PC-3 (cell line): Measurements from ENCODE around the gene TMEM17.

Experiments used
- CTCF ChIP-seq: fragments of 300-600 bp; sonication (generic); conservative IDR thresholded peaks from 2 replicates; pipeline ENCODE4 v1.5.1; 2017; ENCODE audit warnings: antibody characterized with exemption, low read depth, mild to moderate bottlenecking, low read length
- EZH2 ChIP-seq: fragments of 300-600 bp; sonication (generic); IDR thresholded peaks from one replicate; pipeline ENCODE4 v1.6.1; 2017; ENCODE audit warnings: antibody characterized with exemption, mild to moderate bottlenecking, low read length; ENCODE audit not compliant: unreplicated experiment
- EZH2phosphoT487 ChIP-seq: fragments of 300-600 bp; sonication (generic); IDR thresholded peaks from 2 replicates; pipeline ENCODE4 v1.6.1; 2018; ENCODE audit warnings: mild to moderate bottlenecking, antibody characterized with exemption, low read length, borderline replicate concordance

- TF ChIP-seq EZH2 (no peak), CTCF (no peak), EZH2phosphoT487 (no peak)
These were observed 36.4 kb downstream of the TMEM17 start for GRCh38 chr2:62469548-62469947.
